Keratinocyte (primary cell): ENCODE data around the gene LYPLA2.

ENCODE experiments used
- CTCF ChIP-seq, 3 experiments: IDR thresholded peaks in 1 of 3; conservative IDR thresholded peaks in 1 of 3; optimal IDR thresholded peaks in 1 of 3; 2 replicates in 2 of 3; 3 replicates in 1 of 3; pipeline versions ENCODE3 to v1.5.1; 2011; ENCODE audit warnings: low read length in 3 of 3, mild to moderate bottlenecking in 3 of 3, moderate library complexity in 2 of 3, control low read depth in 1 of 3, inconsistent platforms in 1 of 3; ENCODE audit not compliant: insufficient read depth in 2 of 3; ENCODE audit errors: extremely low read depth in 1 of 3
- EZH2 ChIP-seq: IDR thresholded peaks from one replicate; pipeline ENCODE4 v1.6.1; 2012; ENCODE audit warnings: inconsistent platforms, mild to moderate bottlenecking, low read length, moderate library complexity

GRCh38 chr1:23777979-23778814 lies 12.7 kb upstream of the LYPLA2 start, which contains the start of gene PITHD1:
- no peak for TF ChIP-seq EZH2
- TF ChIP-seq CTCF (optimal IDR thresholded peaks at IDR 0.05 in 1 of 3, IDR thresholded peaks at IDR 0.05 in 1 of 3, conservative IDR thresholded peaks at IDR 0.05 in 1 of 3; ENCODE audit: extremely low read depth in 1 of 3, insufficient read depth in 2 of 3, low read length in 3 of 3): no peak
